Retinal pigment epithelial cell (primary cell): ENCODE data around the gene BMPR1B.

Experiments used
- DNase-seq: peaks from one replicate; pipeline ENCODE4 v3.0.0-alpha.2; 2010; ENCODE audit warnings: low read depth
- H3K4me3 ChIP-seq: 2 replicates; pipeline ENCODE4 v1.5.1; 2011; ENCODE audit warnings: mild to moderate bottlenecking, low read length, control low read depth, moderate library complexity
- CTCF ChIP-seq: conservative IDR thresholded peaks from 2 replicates; pipeline ENCODE4 v1.5.1; 2011; ENCODE audit warnings: low read depth, low read length, control low read depth, inconsistent platforms

BMPR1B gene

GRCh38 chr4:95107004-95107403 is 349.2 kb downstream of the BMPR1B start:
- no peak for DNase-seq
- no peak for TF ChIP-seq CTCF
- H3K4me3 ChIP-seq = no peak overlapping the region

GRCh38 chr4:95107635-95108034 is 349.9 kb downstream of the BMPR1B start:
- TF ChIP-seq CTCF = no peak
- DNase-seq = no peak

GRCh38 chr4:95108883-95109421 is 351.2 kb downstream of the BMPR1B start:
- H3K4me3 ChIP-seq = no peak overlapping the region
- TF ChIP-seq CTCF = no peak
- no peak for DNase-seq

More at GRCh38 chr4:95107635-95108034, 349.9 kb downstream of the BMPR1B start:
- no peak overlapping the region for H3K4me3 ChIP-seq

- no peak for TF ChIP-seq CTCF
- H3K4me3 ChIP-seq = no peak overlapping the region
- no peak for DNase-seq
Observed at GRCh38 chr4:95114521-95114920, 356.8 kb downstream of the BMPR1B start.

GRCh38 chr4:95118497-95118896 is 360.7 kb downstream of the BMPR1B start:
- no peak overlapping the region for H3K4me3 ChIP-seq
- no peak for DNase-seq
- no peak for TF ChIP-seq CTCF

GRCh38 chr4:95120456-95120855 is 362.7 kb downstream of the BMPR1B start:
- TF ChIP-seq CTCF = no peak
- H3K4me3 ChIP-seq = no peak overlapping the region
- no peak for DNase-seq

GRCh38 chr4:95122001-95122400 is 364.2 kb downstream of the BMPR1B start:
- TF ChIP-seq CTCF = no peak
- no peak overlapping the region for H3K4me3 ChIP-seq
- DNase-seq = no peak
